ENCODE results near the gene SNAP47. TPM values are rescaled to one million over a fixed set of nuclear protein-coding genes. Genes with fewer than 3 reads are reported as not detected.

SNAP47 gene
- total and polyA plus RNA-seq, 9 of the 15 experiments (the other 6 are each of a cell fraction or from before 2014, with no cell fraction given) = 2.5 to 41.3 (median 32.6) TPM

- no peak for TF ChIP-seq ID3 (CRISPR knock-in tag; IDR thresholded peaks at IDR 0.05)
- peak; percentile 86 for TF ChIP-seq ID3 (tag; IDR thresholded peaks at IDR 0.05)
- peak; percentile 34 to 54; a peak in 3 of 4 replicates for TF ChIP-seq SRF (CRISPR knock-in tag; IDR thresholded peaks at IDR 0.05)
- TF ChIP-seq LEF1 (IDR thresholded peaks at IDR 0.05) = no peak
- no peak for TF ChIP-seq RFX1 (IDR thresholded peaks at IDR 0.05)
- peak; percentile 47; the same call in 1 of the 2 replicates for TF ChIP-seq ZBTB33 (CRISPR knock-in tag; IDR thresholded peaks at IDR 0.05)
- TF ChIP-seq DDX20 (tag; IDR thresholded peaks at IDR 0.05; ENCODE audit: low read depth) = no peak
- TF ChIP-seq THAP12 (CRISPR knock-in tag; IDR thresholded peaks at IDR 0.05) = peak; percentile 96
- TF ChIP-seq ZFP36 (IDR thresholded peaks at IDR 0.05; ENCODE audit: low read depth, low read length, partially characterized antibody) = peak; percentile 6
- TF ChIP-seq CTBP1 (IDR thresholded peaks at IDR 0.05; ENCODE audit: borderline replicate concordance) = peak; percentile 98
- peak; percentile 96 for TF ChIP-seq SP1 (CRISPR knock-in tag; IDR thresholded peaks at IDR 0.05)
- TF ChIP-seq MBD2 (IDR thresholded peaks at IDR 0.05; ENCODE audit: borderline replicate concordance, low read depth) = peak; percentile 82
- no peak for TF ChIP-seq BCOR (IDR thresholded peaks at IDR 0.05)
- peak; percentile 63; the same call in 1 of the 2 replicates for TF ChIP-seq CBFB (CRISPR knock-in tag; IDR thresholded peaks at IDR 0.05)
- no peak for TF ChIP-seq ZNF253 (CRISPR knock-in tag; conservative IDR thresholded peaks at IDR 0.05)
- peak in 1 of 2 experiments; percentile 100; a peak in 2 of 4 replicates for TF ChIP-seq TRIM24 (IDR thresholded peaks at IDR 0.05)
- peak; percentile 93 for TF ChIP-seq NEUROD1 (IDR thresholded peaks at IDR 0.05; ENCODE audit: borderline replicate concordance, low read depth, low read length, partially characterized antibody)
- TF ChIP-seq EWSR1 (IDR thresholded peaks at IDR 0.05; ENCODE audit: borderline replicate concordance, low read depth, partially characterized antibody) = no peak
- TF ChIP-seq ADNP (tag; IDR thresholded peaks at IDR 0.05) = no peak
- TF ChIP-seq CTCF (IDR thresholded peaks at IDR 0.05 in 2 of 3, conservative IDR thresholded peaks at IDR 0.05 in 1 of 3; ENCODE audit: insufficient read depth in 2 of 3, low read depth in 1 of 3, low read length in 3 of 3) = peak in 1 of 3 experiments; percentile 1; a peak in 1 of 6 replicates
- peak; percentile 97 for TF ChIP-seq XRCC5 (IDR thresholded peaks at IDR 0.05; ENCODE audit: low read depth, low read length)
- peak in 1 of 2 experiments; percentile 98; a peak in 2 of 4 replicates for TF ChIP-seq KDM4B (IDR thresholded peaks at IDR 0.05; ENCODE audit: borderline replicate concordance in 2 of 2, low read depth in 1 of 2)
- no peak for TF ChIP-seq CC2D1A (IDR thresholded peaks at IDR 0.05)
Measured at GRCh38 chr1:227734856-227735538, at the start of gene SNAP47, which contains the start of gene JMJD4 (continued).
